GM11168 (cell line): Measurements from ENCODE around the gene ZDHHC16.

Experiments
- in situ Hi-C: fragments of 300-500 bp; cut with MboI; formaldehyde crosslinking; loops from one replicate; pipeline ENCODE4 v1.12.0; 2022; ENCODE audit warnings: low sequenced_read_pairs; ENCODE audit not compliant: unreplicated experiment

Gene ZDHHC16

GRCh38 chr10:97503406-97503805 lies 57.4 kb downstream of the ZDHHC16 start:
- in situ Hi-C loops, result no loop called here

- in situ Hi-C loops, result no loop called here
These were observed 59.2 kb downstream of the ZDHHC16 start for GRCh38 chr10:97505152-97505551.

DNA sequence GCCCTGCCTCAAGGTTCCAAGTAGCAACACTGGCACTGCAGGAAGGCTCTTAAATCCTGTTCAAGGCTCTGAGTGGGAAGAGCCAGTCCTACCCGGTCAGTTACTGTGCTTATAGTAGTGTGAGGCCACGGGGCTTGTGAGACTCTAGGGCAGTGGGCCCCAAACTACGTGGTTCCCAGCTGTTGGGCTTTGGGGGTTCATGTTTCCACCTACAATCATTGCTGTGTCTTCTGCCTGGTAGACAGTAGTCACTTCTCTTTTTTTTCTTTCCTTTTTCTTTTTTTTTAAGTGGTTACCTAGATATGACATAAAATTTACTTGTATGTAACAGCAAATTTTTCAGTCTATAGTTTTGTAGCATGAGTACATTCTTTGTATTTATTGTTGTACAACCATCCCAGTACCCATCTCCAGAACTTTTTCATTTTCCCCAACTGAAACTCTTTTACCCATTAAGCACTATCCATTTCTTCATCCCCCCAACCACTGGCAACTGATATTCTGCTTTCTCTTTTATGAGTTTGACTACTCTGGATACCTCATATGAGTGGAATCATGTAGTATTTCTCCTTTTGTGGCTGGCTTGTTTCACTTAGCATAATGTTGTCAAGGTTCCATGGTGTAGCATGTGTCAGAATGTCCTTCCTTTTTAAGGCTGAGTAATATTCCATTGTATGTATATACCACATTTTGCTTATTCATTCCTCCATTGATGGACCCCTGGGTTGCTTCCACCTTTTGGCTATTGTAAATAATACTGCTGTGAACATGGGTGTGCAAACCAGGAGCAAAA lies 60.4 kb downstream of the ZDHHC16 start:
- in situ Hi-C loops, result no loop called here
